Right lobe of liver (tissue), 6 donors: ENCODE data around the gene VPS37C. TPM values are rescaled to one million over a fixed set of nuclear protein-coding genes. Genes with fewer than 3 reads are reported as not detected.

Experiments
- ATAC-seq, 4 donors: fragments of 200-7000 bp; cut with Tn5 transposase; one replicate each; pipeline ENCODE4 v1.9.1; 2020; ENCODE audit warnings: mild to moderate bottlenecking in 4 of 4, moderate library complexity in 4 of 4
- DNase-seq, 3 donors: peaks; one replicate each; pipeline ENCODE4 v3.0.0-alpha.2; 2020
- H3K27ac ChIP-seq, 3 donors: fragments of 200-600 bp; one replicate each; pipeline ENCODE4 v1.8.0; 2022
- H3K27me3 ChIP-seq, 2 donors: fragments of 200-600 bp; one replicate each; pipeline ENCODE4 v1.8.0; 2022
- H3K36me3 ChIP-seq, 4 donors: fragments of 200-600 bp; sonication (generic) in 1 of 4; one replicate each; pipeline versions ENCODE4 v1.5.1 to v1.8.0; 2017 to 2022; ENCODE audit warnings: control low read depth in 1 of 4
- H3K4me1 ChIP-seq, 4 donors: fragments of 200-600 bp; sonication (generic) in 1 of 4; one replicate each; pipeline versions ENCODE4 v1.5.1 to v1.8.0; 2017 to 2022; ENCODE audit warnings: control low read depth in 1 of 4
- H3K4me3 ChIP-seq, 3 donors: fragments of 200-600 bp; one replicate each; pipeline ENCODE4 v1.8.0; 2022
- H3K9me3 ChIP-seq, 4 donors: fragments of 200-600 bp; sonication (generic) in 1 of 4; one replicate each; pipeline versions ENCODE4 v1.5.1 to v1.8.0; 2017 to 2022; ENCODE audit warnings: control low read depth in 1 of 4
- POLR2A ChIP-seq: fragments of 450-650 bp; IDR thresholded peaks from one replicate; pipeline ENCODE4 v1.6.1; 2017; ENCODE audit warnings: antibody characterized with exemption, mild to moderate bottlenecking
- WGBS: methylation state at CpG from one replicate; pipeline ENCODE4 v1.1.6; 2018; ENCODE audit warnings: low coverage, low lambda C conversion rate; ENCODE audit not compliant: insufficient coverage; ENCODE audit errors: missing lambda C conversion rate; 5-methylcytosine and 5-hydroxymethylcytosine counted together
- intact Hi-C, 2 donors: fragments of 100-400 bp; cut with DNase I; formaldehyde crosslinking; loops; one replicate each; pipeline versions ENCODE4 v1.11.2 to v1.14.1; 2022
- total RNA-seq, 6 experiments: library from RNA; depleted of rRNA in 2 of 6; stranded (reverse); fragments of >200 nt in 2 of 6; fragmentation: NEBNext Ultra II Directional in 3 of 6; extraction: Animal tissue kit (Norgen Biotek cat#: 25700) in 3 of 6; gene quantifications; one replicate each; pipeline versions ENCODE4 v1.1.0 to v1.2.4, GENCODE V29; 2016 to 2023
- TF ChIP-seq, protein P1 (sequence below), 4 donors: fragments of 200-600 bp in 3 of 4; fragments of 450-650 bp in 1 of 4; IDR thresholded peaks; one replicate each; pipeline versions ENCODE4 v1.5.1 to v1.8.0; 2016 to 2022; ENCODE audit warnings: antibody characterized with exemption in 4 of 4, mild to moderate bottlenecking in 2 of 4
- donor health status: DM: no; HTN: yes; CAD: no.
- donor health status: DM: no; HTN: no; CAD: no.
- donor health status: DM: no; HTN: no; CAD: no.
- donor health status: DM: no; HTN: yes; CAD: no.
- donor health status: DM: no; HTN: yes; CAD: no.

VPS37C gene
- total RNA-seq, 6 experiments from 2014 or later: 4.6 to 7.6 (median 6.0) TPM

DNA sequence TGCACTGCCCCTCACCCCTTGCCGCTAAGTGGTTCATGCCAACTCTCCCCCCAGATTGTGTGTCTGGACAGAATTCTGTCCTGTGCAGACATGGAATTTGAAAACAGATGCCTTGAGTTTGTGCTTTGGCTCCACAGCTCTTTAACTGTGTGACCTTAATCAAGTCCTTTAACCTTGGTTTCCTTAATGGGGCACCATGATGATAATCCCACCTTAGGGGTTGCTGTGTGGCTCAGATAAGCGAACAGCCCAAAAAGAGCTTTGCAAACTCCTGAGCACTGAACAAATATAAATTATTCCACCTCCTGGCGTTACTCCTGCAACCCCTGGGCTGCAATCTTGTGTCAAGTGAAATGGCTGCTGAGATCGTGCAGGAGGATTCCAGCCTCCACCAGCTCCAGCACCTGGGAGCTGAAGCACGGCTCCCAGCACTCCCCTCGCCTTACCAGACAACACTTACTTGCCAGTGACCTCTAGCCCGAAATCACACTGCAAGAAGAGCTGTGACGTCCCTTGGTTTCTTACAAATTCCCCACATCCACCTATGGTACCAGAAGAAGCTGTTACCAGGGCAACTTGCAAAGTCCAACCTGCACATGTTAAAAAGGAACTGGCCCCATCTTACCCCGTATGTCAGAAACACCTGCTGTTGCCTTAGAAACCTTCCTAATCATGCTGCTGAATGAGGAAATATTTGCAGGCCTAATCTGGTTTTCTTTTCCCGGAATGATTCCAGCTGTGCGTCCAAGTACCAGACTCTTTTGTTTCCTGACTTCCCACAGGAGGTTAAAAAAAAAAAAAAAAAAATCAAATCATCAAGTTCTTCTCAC is 13.2 kb downstream of the VPS37C start:
- DNase-seq: peak in 1 of 3 donors; percentile 25
- TF ChIP-seq, protein P1, sequence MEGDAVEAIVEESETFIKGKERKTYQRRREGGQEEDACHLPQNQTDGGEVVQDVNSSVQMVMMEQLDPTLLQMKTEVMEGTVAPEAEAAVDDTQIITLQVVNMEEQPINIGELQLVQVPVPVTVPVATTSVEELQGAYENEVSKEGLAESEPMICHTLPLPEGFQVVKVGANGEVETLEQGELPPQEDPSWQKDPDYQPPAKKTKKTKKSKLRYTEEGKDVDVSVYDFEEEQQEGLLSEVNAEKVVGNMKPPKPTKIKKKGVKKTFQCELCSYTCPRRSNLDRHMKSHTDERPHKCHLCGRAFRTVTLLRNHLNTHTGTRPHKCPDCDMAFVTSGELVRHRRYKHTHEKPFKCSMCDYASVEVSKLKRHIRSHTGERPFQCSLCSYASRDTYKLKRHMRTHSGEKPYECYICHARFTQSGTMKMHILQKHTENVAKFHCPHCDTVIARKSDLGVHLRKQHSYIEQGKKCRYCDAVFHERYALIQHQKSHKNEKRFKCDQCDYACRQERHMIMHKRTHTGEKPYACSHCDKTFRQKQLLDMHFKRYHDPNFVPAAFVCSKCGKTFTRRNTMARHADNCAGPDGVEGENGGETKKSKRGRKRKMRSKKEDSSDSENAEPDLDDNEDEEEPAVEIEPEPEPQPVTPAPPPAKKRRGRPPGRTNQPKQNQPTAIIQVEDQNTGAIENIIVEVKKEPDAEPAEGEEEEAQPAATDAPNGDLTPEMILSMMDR (IDR thresholded peaks at IDR 0.05): no peak
- TF ChIP-seq POLR2A: no peak

DNA sequence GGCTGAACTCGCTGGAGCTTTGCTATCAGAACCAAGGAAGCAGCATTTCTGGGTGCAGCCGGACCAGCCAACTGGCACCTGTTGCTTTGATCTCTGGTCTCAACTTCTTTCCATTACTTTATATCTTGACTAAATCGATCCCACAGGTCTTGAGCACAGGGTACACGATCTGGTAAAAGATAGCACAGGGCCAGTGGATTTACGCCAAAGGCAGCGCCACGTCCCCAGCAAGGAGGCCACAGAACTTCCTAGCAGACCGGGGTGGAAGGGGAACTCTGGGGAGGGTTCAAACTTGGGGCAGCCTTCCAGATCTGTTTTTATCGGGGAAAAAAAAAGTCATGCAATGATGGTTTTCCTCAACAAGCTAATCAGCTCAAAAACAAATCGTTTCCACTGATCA is 14.0 kb downstream of the VPS37C start:
- Histone ChIP-seq H3K4me3 (no peak overlapping the region), H3K4me1 (peaks cover 0 to 14% (median 0%) of the 10 kb centered on the region in 4 donors), H3K9me3 (no peaks in the 10 kb centered on the region), H3K27ac (no peak overlapping the region), H3K27me3 (no peaks in the 10 kb centered on the region), H3K36me3 (no peaks in the 10 kb centered on the region)
- TF ChIP-seq POLR2A: no peak
- TF ChIP-seq, protein P1 (IDR thresholded peaks at IDR 0.05): no peak
- WGBS: 71% methylated on average over 10 of the region's 10 CpGs
- DNase-seq: peak in 1 of 3 donors; percentile 17
- peak in 1 of 4 donors; percentile 50 for ATAC-seq
- intact Hi-C loops: no loop called here

More for the DNA sequence above, 13.2 kb downstream of the VPS37C start:
- intact Hi-C loops: no loop called here
- Histone ChIP-seq H3K27me3 (no peaks in the 10 kb centered on the region), H3K9me3 (no peaks in the 10 kb centered on the region), H3K4me1 (peaks cover 0 to 14% (median 0%) of the 10 kb centered on the region in 4 donors), H3K36me3 (no peaks in the 10 kb centered on the region), H3K27ac (no peak overlapping the region), H3K4me3 (no peak overlapping the region)
- no peak for ATAC-seq
- WGBS: 72% methylated on average over 11 of the region's 11 CpGs

DNA sequence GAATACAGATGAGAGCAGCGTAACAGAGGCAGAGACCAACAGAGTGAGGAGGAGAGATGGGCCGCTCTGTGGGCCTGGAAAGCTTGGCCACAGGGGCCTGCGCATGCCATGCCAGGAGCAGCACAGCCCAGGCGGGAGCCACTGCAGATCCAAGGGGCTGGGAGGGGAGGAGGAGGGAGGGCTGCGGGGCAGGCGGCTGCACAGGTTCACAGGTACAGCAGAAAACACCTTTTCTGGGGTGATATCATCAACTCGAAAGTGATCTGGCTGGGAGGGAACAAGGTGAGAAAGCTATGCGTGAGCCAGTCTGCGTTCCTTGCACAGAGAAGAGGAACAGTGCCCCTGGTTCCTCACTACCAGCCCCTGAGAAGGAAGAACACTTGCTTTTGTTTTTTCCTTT is 14.8 kb downstream of the VPS37C start:
- Histone ChIP-seq H3K27me3 (no peaks in the 10 kb centered on the region), H3K4me3 (no peak overlapping the region), H3K4me1 (peaks cover 0 to 10% (median 0%) of the 10 kb centered on the region in 4 donors), H3K9me3 (no peaks in the 10 kb centered on the region), H3K36me3 (no peaks in the 10 kb centered on the region), H3K27ac (no peak overlapping the region)
- peak in 1 of 3 donors; percentile 31 for DNase-seq
- intact Hi-C loops: no loop called here
- WGBS: 100% methylated on average over 4 of the region's 9 CpGs
- ATAC-seq: peak in 1 of 4 donors; percentile 31
- no peak for TF ChIP-seq POLR2A
- TF ChIP-seq, protein P1 (IDR thresholded peaks at IDR 0.05): no peak

- H3K4me3 ChIP-seq: no peak overlapping the region
- TF ChIP-seq, protein P1 (IDR thresholded peaks at IDR 0.05): no peak
- no peak for TF ChIP-seq POLR2A
- H3K27me3 ChIP-seq: no peaks in the 10 kb centered on the region
- no peak overlapping the region for H3K27ac ChIP-seq
- DNase-seq (peak in 1 of 3 donors; percentile 37), ATAC-seq (no peak)
- 87% methylated on average over 5 of the region's 17 CpGs for WGBS
- intact Hi-C loops: no loop called here
- no peaks in the 10 kb centered on the region for H3K36me3 ChIP-seq
- H3K9me3 ChIP-seq: no peaks in the 10 kb centered on the region
- H3K4me1 ChIP-seq: peaks cover 0 to 6% (median 0%) of the 10 kb centered on the region in 4 donors
Observed at GRCh38 chr11:61145228-61146005, 15.8 kb downstream of the VPS37C start.
